ENCODE data around the gene EIF4G3. TPM values are rescaled to one million over a fixed set of nuclear protein-coding genes. Genes with fewer than 3 reads are reported as not detected.

EIF4G3 gene
- total and polyA plus RNA-seq, 2 donors (not counting 1 experiment from before 2014, with no cell fraction given) = 33.6 to 76.0 TPM

DNA sequence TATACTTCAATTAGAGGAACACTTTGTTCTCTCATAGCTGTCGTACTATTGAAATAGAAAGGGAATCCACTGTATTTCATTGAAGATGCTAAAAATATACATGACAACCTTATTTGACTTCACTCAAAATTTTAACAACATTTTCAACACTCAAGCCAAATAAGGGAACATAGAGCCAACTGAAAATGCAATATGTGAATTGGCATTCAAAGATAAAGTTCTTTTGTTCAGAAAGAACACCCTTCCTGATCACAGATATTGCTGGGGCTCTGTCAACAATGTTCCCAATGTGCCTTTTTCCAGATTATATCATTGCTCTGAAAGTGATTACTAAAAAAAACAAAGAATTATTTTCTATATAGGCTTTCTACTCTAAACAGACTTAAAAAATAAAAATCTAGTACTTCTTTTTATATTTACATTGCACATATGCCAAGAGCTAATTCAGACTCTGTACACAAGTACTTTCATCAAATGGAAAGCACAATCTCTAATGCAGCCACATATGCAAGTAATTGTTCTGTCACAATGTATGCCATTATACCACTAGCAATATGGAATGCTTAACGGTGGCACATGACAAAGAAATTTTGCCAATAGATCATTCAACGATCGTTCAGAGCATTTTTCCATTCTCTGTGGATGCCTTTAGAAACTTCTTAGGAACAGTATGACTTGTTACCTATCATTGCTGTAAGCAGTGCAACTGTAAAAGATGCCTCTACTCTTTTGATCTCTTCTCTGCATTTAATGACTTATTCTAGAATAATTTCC is 171.0 kb downstream of the EIF4G3 start:
- Histone ChIP-seq H3K27ac (ENCODE audit: low read length in 2 of 2) (no peak overlapping the region), H3K79me2 (ENCODE audit: control insufficient read depth, insufficient read depth, low read length) (peaks cover 25% of the 10 kb centered on the region)
- CTCF ChIA-PET = no interaction called here

More for the DNA sequence above, 171.0 kb downstream of the EIF4G3 start:
- H3K27me3 Mint-ChIP-seq = no peaks in the 10 kb centered on the region
- no peak overlapping the region for H3K4me3 ChIP-seq (ENCODE audit: control extremely low read depth in 1 of 5, extremely low read depth in 1 of 5, insufficient read depth in 1 of 5, low read depth in 2 of 5, low read length in 4 of 5)
- no peak overlapping the region for H2AFZ ChIP-seq (ENCODE audit: insufficient read depth, low read depth, low read length, poor library complexity, severe bottlenecking)
- intact Hi-C loops (cut with micrococcal nuclease) = no loop called here
- POLR2A ChIA-PET = no interaction called here
- peaks cover 3 to 6% of the 10 kb centered on the region in 2 experiments for H3K36me3 ChIP-seq (replicated peaks in 1 of 2; ENCODE audit: control extremely low read depth in 1 of 2, control insufficient read depth in 1 of 2, extremely low read depth in 1 of 2, insufficient read depth in 2 of 2, low read length in 1 of 2)
- no peaks in the 10 kb centered on the region for H3K9me3 ChIP-seq (ENCODE audit: control extremely low read depth in 1 of 3, control insufficient read depth in 2 of 3, insufficient read depth in 1 of 3, low read length in 2 of 3)
- no peaks in the 10 kb centered on the region for H3K27me3 ChIP-seq (replicated peaks in 1 of 4; ENCODE audit: control extremely low read depth in 1 of 4, control insufficient read depth in 3 of 4, insufficient read depth in 4 of 4, low read length in 3 of 4)
- H3K9ac ChIP-seq (ENCODE audit: low read length) = no peak overlapping the region
- no peak overlapping the region for H3K27ac Mint-ChIP-seq
- no peak overlapping the region for H3K4me3 Mint-ChIP-seq
- WGBS (ENCODE audit: insufficient coverage) = 100% methylated on average over 3 of the region's 4 CpGs
- no peaks in the 10 kb centered on the region for H3K9me3 Mint-ChIP-seq (ENCODE audit: insufficient read depth)
- H3K4me1 Mint-ChIP-seq = peaks cover 5% of the 10 kb centered on the region
- no peak for TF ChIP-seq CTCF (IDR thresholded peaks at IDR 0.05)
- no peak for TF ChIP-seq EZH2 (IDR thresholded peaks at IDR 0.05; ENCODE audit: borderline replicate concordance, insufficient read depth, low read depth, low read length, poor library complexity, severe bottlenecking)
- ATAC-seq (ENCODE audit: low read depth) (no peak), DNase-seq (no peak)
- H4K20me1 ChIP-seq (ENCODE audit: control insufficient read depth, insufficient read depth, low read length, poor library complexity, severe bottlenecking) = peaks cover 15% of the 10 kb centered on the region
- no peaks in the 10 kb centered on the region for H3K4me1 ChIP-seq (ENCODE audit: control insufficient read depth in 2 of 2, insufficient read depth in 2 of 2, low read length in 2 of 2)
- H3K4me2 ChIP-seq (replicated peaks; ENCODE audit: low read depth, low read length, poor library complexity, severe bottlenecking) = no peak overlapping the region
